K562 (cell line): ENCODE results near the gene RBM28. TPM values are rescaled to one million over a fixed set of nuclear protein-coding genes. Genes with fewer than 3 reads are reported as not detected.

Experiments
- ATAC-seq: fragments of 200-7000 bp; cut with Tn5 transposase; 3 replicates; pipeline ENCODE4 v1.9.1; 2020; ENCODE audit warnings: moderate library complexity
- BruUV-seq: library from RNA; stranded (reverse); fragments of 400-500 nt; replicated peaks from 2 replicates; lab custom pipeline; 2021; lab: Mats Ljungman, UMichigan
- CTCF ChIA-PET: fragments of 300-600 bp; formaldehyde crosslinking; extraction: SDS; loops from one replicate; lab custom pipeline; 2021; ENCODE audit warnings: low intra/inter-chr PET ratio; lab: Yijun Ruan, JAX
- POLR2A ChIA-PET: fragments of 300-600, 350-650 bp; sonication (Branson Sonifier 250); formaldehyde crosslinking; extraction: SDS; loops from one replicate; lab custom pipeline; 2021; ENCODE audit warnings: antibody characterized with exemption, inconsistent platforms; lab: Yijun Ruan, JAX
- DNase-seq, 4 experiments: peaks; one replicate each; pipeline versions ENCODE4 v3.0.0 to v3.0.0-alpha.2; 2011 to 2018; ENCODE audit warnings: low spot score in 3 of 4, mixed read lengths in 3 of 4; ENCODE audit errors: extremely low read depth in 1 of 4
- FAIRE-seq: peaks from 2 replicates; lab custom pipeline; 2011; peaks lifted over from hg19 to GRCh38; lab: Jason Lieb, UNC
- H2AFZ ChIP-seq: 2 replicates; pipeline ENCODE4 v1.6.0; 2011; ENCODE audit warnings: low read depth, low read length, control low read depth, inconsistent platforms
- H3K27ac ChIP-seq: fragments of 200-600 bp; 3 replicates; pipeline ENCODE4 v1.8.0; 2011; ENCODE audit warnings: low read depth, mild to moderate bottlenecking, control low read depth, inconsistent platforms, low read length, moderate library complexity, mixed read lengths; ENCODE audit errors: extremely low read depth
- H3K27me3 ChIP-seq, 2 experiments: fragments of 300-600 bp in 1 of 2; 2 replicates in 1 of 2; 3 replicates in 1 of 2; pipeline versions ENCODE4 v1.6.0 to v1.8.0; 2011; ENCODE audit warnings: inconsistent platforms in 2 of 2, low read length in 2 of 2, mild to moderate bottlenecking in 1 of 2, mixed read lengths in 1 of 2, moderate library complexity in 1 of 2; ENCODE audit not compliant: control insufficient read depth in 2 of 2, insufficient read depth in 2 of 2
- H3K36me3 ChIP-seq: fragments of 300-600 bp; 3 replicates; pipeline ENCODE4 v1.8.0; 2011; ENCODE audit warnings: mild to moderate bottlenecking, low read length, inconsistent platforms; ENCODE audit not compliant: control insufficient read depth, insufficient read depth
- H3K4me1 ChIP-seq, 2 experiments: fragments of 200-600 bp in 1 of 2; replicated peaks in 1 of 2; 2 replicates in 1 of 2; 3 replicates in 1 of 2; pipeline versions ENCODE4 v1.5.1 to v1.8.0; 2011; ENCODE audit warnings: inconsistent platforms in 2 of 2, low read length in 2 of 2, mild to moderate bottlenecking in 1 of 2, mixed read lengths in 1 of 2, moderate library complexity in 1 of 2; ENCODE audit not compliant: control insufficient read depth in 2 of 2, insufficient read depth in 2 of 2
- H3K4me2 ChIP-seq: 2 replicates; pipeline ENCODE4 v1.6.1; 2011; ENCODE audit warnings: low read length, control low read depth, inconsistent platforms, mixed read lengths; ENCODE audit not compliant: insufficient read depth
- H3K4me3 ChIP-seq: fragments of 200-600 bp; sonication (generic), shearing (Covaris generic); 2 replicates; pipeline ENCODE4 v1.5.1; 2016; ENCODE audit warnings: control low read depth, inconsistent platforms
- H3K79me2 ChIP-seq: fragments of 200-600 bp; 3 replicates; pipeline ENCODE4 v1.8.0; 2011; ENCODE audit warnings: low read length, inconsistent platforms; ENCODE audit not compliant: control insufficient read depth, insufficient read depth
- H3K9ac ChIP-seq, 2 experiments: 2 replicates each; pipeline versions ENCODE4 v1.6.0 to v1.6.1; 2011; ENCODE audit warnings: low read depth in 2 of 2, low read length in 2 of 2, control low read depth in 1 of 2, inconsistent platforms in 1 of 2, mild to moderate bottlenecking in 1 of 2, mixed read lengths in 1 of 2; ENCODE audit not compliant: insufficient read depth in 1 of 2
- H3K9me1 ChIP-seq: one replicate; pipeline ENCODE4 v1.6.0; 2011; ENCODE audit warnings: inconsistent platforms, mild to moderate bottlenecking, low read length, moderate library complexity; ENCODE audit not compliant: control insufficient read depth, insufficient read depth
- H3K9me3 ChIP-seq: replicated peaks from 2 replicates; pipeline ENCODE4 v1.5.1; 2011; ENCODE audit warnings: low read depth, low read length, inconsistent platforms; ENCODE audit not compliant: control insufficient read depth, insufficient read depth
- H4K20me1 ChIP-seq: replicated peaks from 2 replicates; pipeline ENCODE4 v1.6.1; 2011; ENCODE audit warnings: low read length, inconsistent platforms, mixed read lengths; ENCODE audit not compliant: control insufficient read depth, insufficient read depth
- E2F1 ChIP-seq: sonication (generic); formaldehyde crosslinking; IDR thresholded peaks from 2 replicates; pipeline ENCODE4 v1.8.1; 2023; ENCODE audit warnings: mild to moderate bottlenecking, missing genetic modification reagents, moderate library complexity
- E2F3 ChIP-seq: fragments of 250-450 bp; sonication (Bioruptor Pico); IDR thresholded peaks from 2 replicates; pipeline ENCODE4 v1.4.0; 2020; ENCODE audit warnings: mild to moderate bottlenecking
- E2F5 ChIP-seq: sonication (generic); formaldehyde crosslinking; IDR thresholded peaks from 2 replicates; pipeline ENCODE4 v1.8.0; 2022; ENCODE audit warnings: mild to moderate bottlenecking, missing genetic modification reagents
- FOXJ2 ChIP-seq: fragments of 200-800 bp; sonication (Bioruptor generic); IDR thresholded peaks from 2 replicates; pipeline ENCODE4 v1.6.1; 2016; ENCODE audit warnings: missing genetic modification characterization, missing compliant biosample characterization
- FOXK1 ChIP-seq: sonication (generic); formaldehyde crosslinking; IDR thresholded peaks from 2 replicates; pipeline ENCODE4 v1.8.0; 2022; ENCODE audit warnings: missing genetic modification reagents, mild to moderate bottlenecking, borderline replicate concordance
- KDM5B ChIP-seq: fragments of 200-600 bp; sonication (generic); IDR thresholded peaks from 2 replicates; pipeline ENCODE4 v1.6.1; 2012; ENCODE audit warnings: low read depth, mild to moderate bottlenecking, moderate library complexity, low read length, control low read depth, inconsistent platforms; ENCODE audit not compliant: insufficient replicate concordance
- MCM5 ChIP-seq: fragments of 450-650 bp; IDR thresholded peaks from 2 replicates; pipeline ENCODE4 v1.6.1; 2016; ENCODE audit warnings: low read depth
- MTA1 ChIP-seq: fragments of 450-650 bp; IDR thresholded peaks from 2 replicates; pipeline ENCODE4 v1.6.1; 2017; ENCODE audit warnings: borderline replicate concordance
- NCOA6 ChIP-seq: fragments of 450-650 bp; IDR thresholded peaks from 2 replicates; pipeline ENCODE4 v1.6.1; 2017; ENCODE audit warnings: mild to moderate bottlenecking
- TAL1 ChIP-seq: fragments of 450-650 bp; IDR thresholded peaks from 2 replicates; pipeline ENCODE4 v1.6.1; 2016; ENCODE audit warnings: mild to moderate bottlenecking
- USF2 ChIP-seq: sonication (generic); formaldehyde crosslinking; IDR thresholded peaks from 2 replicates; pipeline ENCODE4 v1.5.0; 2020; ENCODE audit warnings: missing genetic modification reagents
- ZMIZ1 ChIP-seq, 2 experiments: fragments of 150-350 bp in 1 of 2; IDR thresholded peaks; 2 replicates each; pipeline ENCODE4 v1.6.1; 2012 to 2016; ENCODE audit warnings: low read depth in 2 of 2, low read length in 2 of 2, mild to moderate bottlenecking in 1 of 2, moderate library complexity in 1 of 2
- ZNF444 ChIP-seq: fragments of 250-450 bp; sonication (Bioruptor Pico); IDR thresholded peaks from 2 replicates; pipeline ENCODE4 v1.4.0; 2020; ENCODE audit warnings: mild to moderate bottlenecking, moderate library complexity
- WGBS: fragments of 100-300 bp; shearing (Covaris generic); methylation state at CpG from one replicate; pipeline ENCODE4 v1.1.6; 2016; ENCODE audit warnings: low coverage, mixed read lengths; ENCODE audit not compliant: insufficient coverage; ENCODE audit errors: missing lambda C conversion rate; 5-methylcytosine and 5-hydroxymethylcytosine counted together
- in situ Hi-C: fragments of 300-500 bp; cut with MboI; formaldehyde crosslinking; loops from 4 replicates; pipeline ENCODE4 v1.15.0; 2018; ENCODE audit warnings: inconsistent platforms, mixed read lengths
- intact Hi-C: fragments of 100-400 bp; cut with micrococcal nuclease; formaldehyde crosslinking; loops from 2 replicates; pipeline ENCODE4 v1.14.2; 2022
- polyA plus RNA-seq, 8 experiments: library from polyadenylated mRNA; depleted of rRNA in 4 of 8; stranded (reverse) in 5 of 8; unstranded in 3 of 8; fragments of >200 nt; fragmentation: Nextera tagmentation in 2 of 8; fragmentation: Illumina TruSeq in 1 of 8; extraction: Ambion mirVana in 2 of 8; extraction: Trizol in 1 of 8; gene quantifications; 2 replicates each; pipeline versions ENCODE4 v1.2.1 to v1.2.3, GENCODE V29; 2011 to 2014; ENCODE audit warnings: inconsistent platforms in 1 of 8, missing spikeins in 1 of 8
- total RNA-seq, 7 experiments: library from RNA; depleted of rRNA in 6 of 7; stranded (reverse); fragments of >200 nt in 6 of 7; fragmentation: Illumina TruSeq in 2 of 7; extraction: Trizol in 2 of 7; gene quantifications; 2 replicates each; pipeline versions ENCODE4 v1.2.1 to v1.2.3, GENCODE V29; 2011 to 2021; ENCODE audit warnings: low replicate concordance in 1 of 7

The RBM28 gene
- total and polyA plus RNA-seq, 9 of the 15 experiments (the other 6 are each of a cell fraction or from before 2014, with no cell fraction given), result 65.8 to 213 (median 138) TPM

- Histone ChIP-seq H3K4me2 (no peak overlapping the region), H3K9ac (no peak overlapping the region), H3K4me1 (peaks cover 0 to 18% of the 10 kb centered on the region in 2 experiments; a peak in 2 of 5 replicates), H2AFZ (no peak overlapping the region), H3K4me3 (no peak overlapping the region), H3K36me3 (no peaks in the 10 kb centered on the region), H3K9me1 (no peaks in the 10 kb centered on the region), H3K79me2 (no peaks in the 10 kb centered on the region), H3K9me3 (no peaks in the 10 kb centered on the region), H4K20me1 (no peaks in the 10 kb centered on the region), H3K27me3 (peaks cover 37 to 47% of the 10 kb centered on the region in 2 experiments), H3K27ac (no peak overlapping the region)
- no TSS peak for BruUV-seq
- FAIRE-seq, result no peak
- ChIA-PET CTCF (no interaction called here), POLR2A (interaction anchor here (0.6 kb wide), 1 partner anchor 121 kb away, joined by 3 read pairs; no protein-coding TSS in a partner anchor)
- TF ChIP-seq E2F5 (CRISPR knock-in tag) (no peak), MTA1 (no peak), TAL1 (no peak), E2F1 (no peak), KDM5B (no peak), USF2 (CRISPR knock-in tag) (no peak), FOXJ2 (tag) (no peak), E2F3 (no peak), FOXK1 (CRISPR knock-in tag) (no peak), MCM5 (no peak), ZNF444 (CRISPR knock-in tag) (no peak), NCOA6 (no peak), ZMIZ1 (IDR thresholded peaks at IDR 0.05; ENCODE audit: low read depth in 2 of 2, low read length in 2 of 2) (no peak)
- in situ Hi-C loops, result no loop called here
- ATAC-seq, result no peak
- intact Hi-C loops, result no loop called here
- DNase-seq, result no peak
- 7% methylated on average over 4 of the region's 4 CpGs for WGBS
Measured at GRCh38 chr7:128274246-128274883, 69.3 kb downstream of the RBM28 start.
